Body of pancreas (tissue), 4 donors: ENCODE results near the gene BEAN1. TPM values are rescaled to one million over a fixed set of nuclear protein-coding genes. Genes with fewer than 3 reads are reported as not detected.

Experiments
- ATAC-seq: fragments of 150-250 bp; one replicate; pipeline ENCODE4 v1.9.1; 2016
- DNase-seq, 4 donors: peaks; one replicate each; pipeline ENCODE4 v3.0.0-alpha.2; 2019
- H3K27ac ChIP-seq, 4 donors: fragments of 200-600 bp; sonication (generic); 1 replicate in 3 of 4; 2 replicates in 1 of 4; pipeline versions ENCODE4 v1.5.1 to v1.6.1; 2016 to 2019; ENCODE audit warnings: mild to moderate bottlenecking in 1 of 4, mixed read lengths in 1 of 4, moderate library complexity in 1 of 4
- H3K27me3 ChIP-seq, 2 donors: fragments of 200-600 bp; sonication (generic); one replicate each; pipeline ENCODE4 v1.6.0; 2016; ENCODE audit warnings: mild to moderate bottlenecking in 1 of 2
- H3K36me3 ChIP-seq, 2 donors: fragments of 200-600 bp; sonication (generic); replicated peaks in 1 of 2; 2 replicates each; pipeline ENCODE4 v1.5.1; 2016; ENCODE audit warnings: low read depth in 2 of 2; ENCODE audit not compliant: insufficient read depth in 1 of 2
- H3K4me1 ChIP-seq: fragments of 200-600 bp; sonication (generic); one replicate; pipeline ENCODE4 v1.6.0; 2016
- H3K4me3 ChIP-seq, 2 donors: fragments of 200-600 bp; sonication (generic); 1 replicate in 1 of 2; 2 replicates in 1 of 2; pipeline ENCODE4 v1.5.1; 2016 to 2019
- H3K9me3 ChIP-seq, 3 donors: fragments of 200-600 bp; sonication (generic); 1 replicate in 2 of 3; 2 replicates in 1 of 3; pipeline ENCODE4 v1.5.1; 2016
- CTCF ChIP-seq, 7 experiments: fragments of 450-650 bp in 4 of 7; fragments of 200-600 bp in 3 of 7; sonication (generic) in 3 of 7; IDR thresholded peaks; one replicate each; pipeline ENCODE4 v1.5.1; 2016 to 2019; ENCODE audit warnings: antibody characterized with exemption in 7 of 7
- POLR2A ChIP-seq, 3 donors: fragments of 450-650 bp; IDR thresholded peaks; one replicate each; pipeline ENCODE4 v1.6.1; 2016; ENCODE audit warnings: antibody characterized with exemption in 3 of 3, mild to moderate bottlenecking in 2 of 3
- WGBS, 2 donors: methylation state at CpG; one replicate each; pipeline ENCODE4 v1.1.5; 2017; 5-methylcytosine and 5-hydroxymethylcytosine counted together
- intact Hi-C: fragments of 100-400 bp; cut with DNase I; formaldehyde crosslinking; loops from one replicate; pipeline ENCODE4 v1.15.1; 2023
- total RNA-seq, 2 donors: library from RNA; depleted of rRNA; stranded (reverse); fragments of >200 nt; gene quantifications; one replicate each; pipeline ENCODE4 v1.1.0, GENCODE V29; 2016

The BEAN1 gene
- total RNA-seq, 2 donors from 2014 or later: not detected

GRCh38 chr16:66418165-66418962 lies 8.7 kb upstream of the BEAN1 start:
- H3K9me3 ChIP-seq: no peaks in the 10 kb centered on the region
- TF ChIP-seq CTCF (IDR thresholded peaks at IDR 0.05): no peak
- TF ChIP-seq POLR2A (IDR thresholded peaks at IDR 0.05): no peak
- no peak for ATAC-seq
- H3K4me1 ChIP-seq: no peaks in the 10 kb centered on the region
- H3K27me3 ChIP-seq: no peaks in the 10 kb centered on the region
- no peak overlapping the region for H3K4me3 ChIP-seq
- H3K27ac ChIP-seq: no peak overlapping the region
- intact Hi-C loops: no loop called here
- DNase-seq: no peak
- 65% methylated on average over 9 of the region's 9 CpGs for WGBS, 2 donors
- no peaks in the 10 kb centered on the region for H3K36me3 ChIP-seq

- no peak overlapping the region for H3K4me3 ChIP-seq
- intact Hi-C loops: no loop called here
- no peaks in the 10 kb centered on the region for H3K9me3 ChIP-seq
- H3K36me3 ChIP-seq: no peaks in the 10 kb centered on the region
- no peak for TF ChIP-seq CTCF (IDR thresholded peaks at IDR 0.05)
- no peaks in the 10 kb centered on the region for H3K27me3 ChIP-seq
- ATAC-seq (no peak), DNase-seq (no peak)
- no peaks in the 10 kb centered on the region for H3K4me1 ChIP-seq
- H3K27ac ChIP-seq: no peak overlapping the region
- WGBS, 2 donors: 55 to 65% methylated on average over 3 of the region's 3 CpGs
Observed at GRCh38 chr16:66419527-66419926, 7.6 kb upstream of the BEAN1 start.

- Histone ChIP-seq H3K27ac (no peak overlapping the region), H3K9me3 (no peaks in the 10 kb centered on the region), H3K4me1 (no peaks in the 10 kb centered on the region), H3K27me3 (no peaks in the 10 kb centered on the region), H3K4me3 (no peak overlapping the region), H3K36me3 (no peaks in the 10 kb centered on the region)
- intact Hi-C loops: no loop called here
- no peak for ATAC-seq
- TF ChIP-seq POLR2A (IDR thresholded peaks at IDR 0.05) (no peak), CTCF (IDR thresholded peaks at IDR 0.05) (no peak)
- no peak for DNase-seq
- 22 to 23% methylated on average over 1 of the region's 1 CpG for WGBS, 2 donors
Observed at GRCh38 chr16:66420396-66420795, 6.7 kb upstream of the BEAN1 start.

GRCh38 chr16:66421891-66422290 lies 5.2 kb upstream of the BEAN1 start:
- no peaks in the 10 kb centered on the region for H3K36me3 ChIP-seq
- intact Hi-C loops: no loop called here
- H3K4me1 ChIP-seq: peaks cover 6% of the 10 kb centered on the region
- no peak overlapping the region for H3K4me3 ChIP-seq
- ATAC-seq (no peak), DNase-seq (no peak)
- TF ChIP-seq CTCF (IDR thresholded peaks at IDR 0.05): no peak
- no peak for TF ChIP-seq POLR2A (IDR thresholded peaks at IDR 0.05)
- no peaks in the 10 kb centered on the region for H3K9me3 ChIP-seq
- H3K27ac ChIP-seq: no peak overlapping the region
- 64 to 72% methylated on average over 6 of the region's 6 CpGs for WGBS, 2 donors
- peaks cover 0 to 7% of the 10 kb centered on the region in 2 donors for H3K27me3 ChIP-seq

GRCh38 chr16:66422366-66422765 lies 4.7 kb upstream of the BEAN1 start:
- Histone ChIP-seq H3K27ac (no peak overlapping the region), H3K4me1 (peaks cover 6% of the 10 kb centered on the region), H3K9me3 (no peaks in the 10 kb centered on the region), H3K4me3 (no peak overlapping the region), H3K27me3 (peaks cover 0 to 7% of the 10 kb centered on the region in 2 donors), H3K36me3 (no peaks in the 10 kb centered on the region)
- DNase-seq (no peak), ATAC-seq (no peak)
- intact Hi-C loops: no loop called here
- TF ChIP-seq CTCF (IDR thresholded peaks at IDR 0.05): no peak
- no peak for TF ChIP-seq POLR2A (IDR thresholded peaks at IDR 0.05)
- 53 to 77% methylated on average over 2 of the region's 2 CpGs for WGBS, 2 donors
